ENCODE data around the gene L3MBTL3.

- TF ChIP-seq, protein P1, sequence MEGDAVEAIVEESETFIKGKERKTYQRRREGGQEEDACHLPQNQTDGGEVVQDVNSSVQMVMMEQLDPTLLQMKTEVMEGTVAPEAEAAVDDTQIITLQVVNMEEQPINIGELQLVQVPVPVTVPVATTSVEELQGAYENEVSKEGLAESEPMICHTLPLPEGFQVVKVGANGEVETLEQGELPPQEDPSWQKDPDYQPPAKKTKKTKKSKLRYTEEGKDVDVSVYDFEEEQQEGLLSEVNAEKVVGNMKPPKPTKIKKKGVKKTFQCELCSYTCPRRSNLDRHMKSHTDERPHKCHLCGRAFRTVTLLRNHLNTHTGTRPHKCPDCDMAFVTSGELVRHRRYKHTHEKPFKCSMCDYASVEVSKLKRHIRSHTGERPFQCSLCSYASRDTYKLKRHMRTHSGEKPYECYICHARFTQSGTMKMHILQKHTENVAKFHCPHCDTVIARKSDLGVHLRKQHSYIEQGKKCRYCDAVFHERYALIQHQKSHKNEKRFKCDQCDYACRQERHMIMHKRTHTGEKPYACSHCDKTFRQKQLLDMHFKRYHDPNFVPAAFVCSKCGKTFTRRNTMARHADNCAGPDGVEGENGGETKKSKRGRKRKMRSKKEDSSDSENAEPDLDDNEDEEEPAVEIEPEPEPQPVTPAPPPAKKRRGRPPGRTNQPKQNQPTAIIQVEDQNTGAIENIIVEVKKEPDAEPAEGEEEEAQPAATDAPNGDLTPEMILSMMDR (IDR thresholded peaks at IDR 0.05), result no peak
- no peak for TF ChIP-seq POLR2A (IDR thresholded peaks at IDR 0.05)
- no peak for TF ChIP-seq EP300 (IDR thresholded peaks at IDR 0.05; ENCODE audit: low read depth)
- TF ChIP-seq POLR2AphosphoS5 (IDR thresholded peaks at IDR 0.05), result no peak
Observed at GRCh38 chr6:130134582-130134981, 116.2 kb downstream of the L3MBTL3 start.

Data from transverse colon (tissue), 4 donors.